ENCODE data around the gene SLC29A3.

DNA sequence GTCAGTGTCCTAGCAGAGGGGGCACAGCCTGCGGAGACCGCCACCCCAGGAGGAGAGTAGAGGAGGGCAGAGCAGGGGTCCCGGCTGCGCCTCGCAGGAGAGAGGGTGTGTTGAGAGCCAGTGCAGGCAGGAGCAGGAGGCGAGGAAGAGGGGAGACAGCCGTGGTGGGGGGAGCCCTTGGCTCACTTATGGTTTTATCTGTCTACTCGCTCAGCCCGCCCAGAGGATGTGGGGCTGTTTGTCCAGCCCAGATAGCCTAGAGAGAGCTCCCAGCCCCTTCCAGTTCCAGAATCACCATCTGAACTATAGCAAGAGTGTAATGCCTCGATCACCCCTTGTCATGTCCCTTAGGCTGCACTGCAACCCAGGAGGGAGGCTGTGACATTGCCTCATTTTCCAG is 26.6 kb downstream of the SLC29A3 start:
- TF ChIP-seq GATA2 (IDR thresholded peaks at IDR 0.05; ENCODE audit: low read depth, low read length) (no peak), GATA3 (IDR thresholded peaks at IDR 0.05; ENCODE audit: low read depth, low read length) (no peak)
